Subcutaneous adipose tissue (tissue), 4 donors: ENCODE results near the gene RAB44. TPM values are rescaled to one million over a fixed set of nuclear protein-coding genes. Genes with fewer than 3 reads are reported as not detected.

Experiments
- total RNA-seq, 4 donors: library from RNA; depleted of rRNA; stranded (reverse); fragments of >200 nt; gene quantifications; one replicate each; pipeline ENCODE4 v1.1.0, GENCODE V29; 2016
- TF ChIP-seq, protein P1 (sequence below): fragments of 450-650 bp; IDR thresholded peaks from one replicate; pipeline ENCODE4 v1.5.1; 2016; ENCODE audit warnings: low read depth, mild to moderate bottlenecking, control low read depth, antibody characterized with exemption, moderate library complexity

RAB44 gene
- total RNA-seq, 4 donors from 2014 or later, result 0.51 to 1.3 (median 0.82) TPM; not detected in 1

DNA sequence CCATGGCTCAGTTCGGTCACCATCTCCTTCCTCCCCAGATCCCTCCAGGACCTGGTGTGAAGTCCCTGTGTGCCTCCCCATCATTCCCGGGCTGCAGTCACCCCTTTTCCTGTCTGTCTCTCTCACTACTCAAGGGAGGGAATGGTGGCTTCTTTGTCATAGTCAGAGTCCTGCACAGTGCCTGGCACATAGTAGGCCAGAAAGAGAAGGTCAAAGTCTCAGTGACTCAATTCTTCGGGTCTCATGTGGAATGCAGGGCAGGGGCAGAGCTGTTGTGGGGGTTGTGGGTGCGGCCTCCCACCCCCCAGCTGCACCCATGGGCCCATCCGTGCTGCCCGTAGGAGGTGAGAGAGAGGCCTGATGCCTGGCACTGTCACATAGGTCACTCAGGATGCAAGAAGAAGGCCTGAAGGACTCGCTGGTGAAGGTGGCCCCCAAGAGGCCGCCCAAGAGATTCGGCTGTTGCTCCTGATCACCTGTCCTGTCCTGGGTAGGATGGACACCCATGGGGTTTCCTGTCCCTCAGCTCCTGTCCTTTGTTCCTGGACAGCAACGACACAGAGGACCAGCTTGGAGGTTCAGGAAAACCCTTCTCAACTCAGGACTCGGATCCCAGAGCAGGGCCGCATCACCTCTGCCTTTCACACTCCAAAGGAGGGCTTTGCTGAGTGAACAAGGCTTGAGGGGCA is 34.1 kb downstream of the RAB44 start:
- TF ChIP-seq, protein P1, sequence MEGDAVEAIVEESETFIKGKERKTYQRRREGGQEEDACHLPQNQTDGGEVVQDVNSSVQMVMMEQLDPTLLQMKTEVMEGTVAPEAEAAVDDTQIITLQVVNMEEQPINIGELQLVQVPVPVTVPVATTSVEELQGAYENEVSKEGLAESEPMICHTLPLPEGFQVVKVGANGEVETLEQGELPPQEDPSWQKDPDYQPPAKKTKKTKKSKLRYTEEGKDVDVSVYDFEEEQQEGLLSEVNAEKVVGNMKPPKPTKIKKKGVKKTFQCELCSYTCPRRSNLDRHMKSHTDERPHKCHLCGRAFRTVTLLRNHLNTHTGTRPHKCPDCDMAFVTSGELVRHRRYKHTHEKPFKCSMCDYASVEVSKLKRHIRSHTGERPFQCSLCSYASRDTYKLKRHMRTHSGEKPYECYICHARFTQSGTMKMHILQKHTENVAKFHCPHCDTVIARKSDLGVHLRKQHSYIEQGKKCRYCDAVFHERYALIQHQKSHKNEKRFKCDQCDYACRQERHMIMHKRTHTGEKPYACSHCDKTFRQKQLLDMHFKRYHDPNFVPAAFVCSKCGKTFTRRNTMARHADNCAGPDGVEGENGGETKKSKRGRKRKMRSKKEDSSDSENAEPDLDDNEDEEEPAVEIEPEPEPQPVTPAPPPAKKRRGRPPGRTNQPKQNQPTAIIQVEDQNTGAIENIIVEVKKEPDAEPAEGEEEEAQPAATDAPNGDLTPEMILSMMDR, result no peak

DNA sequence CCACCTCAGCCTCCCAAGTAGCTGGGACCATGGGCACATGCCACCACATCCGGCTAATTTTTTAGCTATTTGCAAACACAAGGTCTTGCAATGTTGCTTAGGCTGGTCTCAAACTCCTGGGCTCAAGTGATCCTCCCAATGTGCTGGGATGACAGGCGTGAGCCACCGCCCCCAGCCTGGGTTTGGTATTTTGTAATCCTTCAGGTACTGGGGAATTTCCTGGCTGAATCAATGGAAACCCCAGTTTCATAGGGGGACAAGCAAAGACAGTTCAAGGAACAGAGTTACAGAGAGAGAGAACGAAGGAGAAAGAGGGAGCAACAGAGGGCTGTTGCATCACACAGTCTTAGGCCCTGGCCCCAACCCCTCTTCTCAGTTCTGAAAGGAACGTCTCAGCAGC is 35.7 kb downstream of the RAB44 start:
- TF ChIP-seq, protein P1, result no peak

DNA sequence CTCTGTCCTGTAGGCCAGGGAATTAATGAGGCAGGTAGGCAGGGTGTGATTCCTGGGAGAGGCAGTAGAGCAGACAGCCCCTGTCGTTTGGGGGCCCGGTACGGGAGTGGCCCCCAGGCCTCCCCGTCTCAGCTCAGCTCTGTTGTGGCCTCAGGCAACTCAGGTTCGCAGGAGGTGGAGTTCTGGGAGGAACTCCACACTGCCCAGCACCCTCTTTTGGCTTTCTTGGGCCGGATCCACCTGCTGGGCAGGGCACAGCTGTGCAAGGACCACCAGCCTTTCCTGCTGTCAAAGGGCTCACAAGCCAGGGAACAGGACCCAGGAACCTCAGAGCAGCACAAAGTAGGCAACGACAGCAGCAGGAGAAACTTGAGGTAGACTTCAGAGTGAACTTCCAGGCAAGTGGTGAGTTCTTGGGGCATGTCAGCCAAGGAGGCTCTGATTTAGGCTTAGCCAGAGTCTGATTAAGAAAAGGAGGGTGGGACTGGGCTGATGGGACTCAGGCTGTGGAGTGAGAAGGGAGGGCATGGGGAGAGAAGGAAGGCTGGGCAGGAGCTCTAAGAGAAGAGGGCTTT is 36.9 kb downstream of the RAB44 start:
- TF ChIP-seq, protein P1, result no peak

DNA sequence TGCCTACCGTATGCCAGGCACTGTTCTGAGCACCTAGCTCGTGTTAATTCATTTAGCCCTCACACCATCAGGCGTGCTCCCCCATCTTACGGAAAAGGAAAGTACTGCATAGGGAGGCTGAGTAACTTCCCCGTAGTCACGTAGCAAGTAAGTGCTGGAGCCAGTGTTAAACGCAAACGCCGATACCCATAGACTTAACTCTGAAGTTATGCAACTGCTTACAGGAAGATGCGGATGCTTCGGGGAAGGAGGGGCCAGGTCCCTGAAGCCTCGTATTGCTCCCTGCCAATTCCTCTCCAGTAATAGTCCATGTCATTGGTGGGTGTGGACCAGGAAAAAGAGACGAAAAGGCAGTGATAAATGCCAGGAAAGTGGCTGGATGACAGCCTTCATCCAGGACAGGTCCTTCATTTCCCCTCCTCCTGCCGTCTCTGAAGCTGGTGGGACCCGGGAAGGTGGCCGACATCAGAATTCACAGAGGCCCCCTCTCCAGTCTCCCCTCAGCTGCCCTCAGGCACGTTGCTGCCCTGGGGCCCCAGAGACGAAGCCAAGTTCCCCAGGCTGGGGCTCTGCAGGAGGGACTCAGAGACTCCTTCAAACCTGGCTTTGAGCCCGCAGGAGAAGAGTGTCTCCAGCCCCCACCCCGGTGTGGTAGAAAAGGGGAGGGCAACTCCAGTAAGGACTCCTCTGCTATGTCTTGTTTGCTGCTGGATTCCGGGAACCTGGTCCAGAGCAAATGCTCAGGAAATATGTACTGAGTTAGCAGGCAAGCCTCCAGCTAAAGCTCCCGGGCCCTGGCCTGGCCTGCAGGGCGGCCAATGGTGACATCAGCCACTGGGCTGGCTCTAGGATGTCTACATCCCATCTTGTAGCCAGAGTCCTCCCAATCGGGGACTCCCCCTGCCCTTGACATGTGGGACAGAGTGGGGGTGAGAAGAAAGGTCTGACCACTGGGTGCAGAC is 37.8 kb downstream of the RAB44 start:
- TF ChIP-seq, protein P1, result no peak

DNA sequence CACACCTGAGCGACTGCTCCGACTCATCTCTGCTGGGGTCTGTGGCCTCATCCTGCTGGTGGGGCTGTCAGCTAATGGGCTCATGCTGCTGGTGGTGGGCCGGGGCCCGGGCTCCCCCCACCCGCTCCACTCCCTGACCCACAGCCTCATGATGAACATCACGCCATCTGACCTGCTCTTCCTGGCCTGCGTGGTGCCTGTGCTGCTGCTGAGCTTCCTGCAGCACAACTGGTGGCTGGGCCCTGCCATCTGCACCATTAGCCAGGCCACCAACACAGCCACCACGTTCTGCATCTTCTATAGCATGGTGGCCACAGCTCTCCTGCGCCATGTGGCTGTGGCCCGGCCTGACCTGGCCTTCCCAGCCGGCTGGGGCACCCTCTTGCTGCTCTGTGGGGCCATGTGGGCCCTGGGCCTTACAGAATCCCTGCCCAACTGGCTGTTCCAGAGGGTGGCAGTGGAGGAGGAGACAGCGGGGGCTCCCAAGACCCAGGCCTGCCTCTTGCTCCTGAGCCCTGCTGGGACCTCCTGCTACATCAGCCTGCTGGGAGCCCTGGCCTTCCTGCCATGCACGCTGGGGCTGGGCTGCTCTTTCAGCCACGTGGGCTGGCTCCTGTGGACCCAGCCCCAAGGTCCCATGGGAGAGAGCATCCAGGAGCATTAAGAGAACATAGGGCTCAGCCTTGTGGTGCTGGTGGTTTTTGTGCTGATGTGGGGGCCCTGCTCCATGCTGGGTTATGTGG is 39.6 kb downstream of the RAB44 start:
- TF ChIP-seq, protein P1, result no peak

DNA sequence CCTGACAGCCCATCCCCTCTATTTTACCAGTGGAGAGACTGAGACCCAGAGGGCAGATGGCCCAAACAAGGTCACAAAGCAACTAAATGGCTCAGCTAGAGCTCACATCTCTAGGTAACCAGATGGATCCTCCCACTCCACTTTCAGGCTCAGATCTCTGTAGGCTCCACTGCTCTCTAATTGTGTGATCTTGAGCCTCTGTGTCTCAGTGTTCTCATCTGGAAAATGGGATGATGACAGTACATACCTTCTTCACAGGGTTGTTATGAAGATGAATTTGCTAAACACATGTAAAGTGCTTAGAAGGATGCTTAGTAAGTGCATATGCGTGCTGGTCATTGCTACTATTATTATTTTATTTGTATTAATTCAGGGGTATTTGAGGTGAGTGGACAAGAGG is 40.5 kb downstream of the RAB44 start:
- TF ChIP-seq, protein P1, result no peak
